Neural cell (in vitro differentiated cells): Measurements from ENCODE around the gene ARL4C. TPM values are rescaled to one million over a fixed set of nuclear protein-coding genes. Genes with fewer than 3 reads are reported as not detected.

ENCODE experiments used
- H2AFZ ChIP-seq: fragments of 200-600, 300-800 bp; sonication (generic), shearing (Covaris generic); 2 replicates; pipeline ENCODE4 v1.6.0; 2014; ENCODE audit warnings: low read depth, mild to moderate bottlenecking, antibody characterized with exemption, low read length, moderate library complexity
- H3F3A ChIP-seq: fragments of 200-600 bp; shearing (Covaris generic); 2 replicates; pipeline ENCODE4 v1.6.1; 2016; ENCODE audit warnings: mild to moderate bottlenecking, moderate library complexity, mixed read lengths, antibody characterized with exemption, low read length; ENCODE audit not compliant: insufficient read depth, poor library complexity, severe bottlenecking
- H3K27ac ChIP-seq: fragments of 200-600, 300-800 bp; sonication (generic), shearing (Covaris generic); 2 replicates; pipeline ENCODE4 v1.5.1; 2014; ENCODE audit warnings: mild to moderate bottlenecking, low read length, moderate library complexity
- H3K27me3 ChIP-seq: fragments of 300-800, 200-600 bp; sonication (generic), shearing (Covaris generic); 2 replicates; pipeline ENCODE4 v1.6.0; 2014; ENCODE audit warnings: mild to moderate bottlenecking, low read depth, low read length, moderate library complexity; ENCODE audit not compliant: insufficient read depth
- H3K36me3 ChIP-seq: fragments of 300-800, 200-600 bp; sonication (generic), shearing (Covaris generic); 2 replicates; pipeline ENCODE4 v1.5.1; 2014; ENCODE audit warnings: mild to moderate bottlenecking, antibody characterized with exemption, low read length, moderate library complexity; ENCODE audit not compliant: insufficient read depth
- H3K4me2 ChIP-seq: fragments of 300-800, 200-600 bp; sonication (generic), shearing (Covaris generic); 2 replicates; pipeline ENCODE4 v1.6.0; 2014; ENCODE audit warnings: mild to moderate bottlenecking, low read length
- H3K4me3 ChIP-seq: fragments of 300-800, 200-600 bp; sonication (generic), shearing (Covaris generic); 2 replicates; pipeline ENCODE4 v1.5.1; 2014; ENCODE audit warnings: mild to moderate bottlenecking, low read length, moderate library complexity
- H3K79me2 ChIP-seq: fragments of 200-600 bp; shearing (Covaris generic); replicated peaks from 2 replicates; pipeline ENCODE4 v1.6.0; 2014; ENCODE audit warnings: mild to moderate bottlenecking, low read length, moderate library complexity; ENCODE audit not compliant: insufficient read depth
- H3K9ac ChIP-seq: fragments of 300-800, 200-600 bp; sonication (generic), shearing (Covaris generic); 2 replicates; pipeline ENCODE4 v1.6.1; 2016; ENCODE audit warnings: mild to moderate bottlenecking, low read length, mixed read lengths
- H3K9me2 ChIP-seq: fragments of 200-600 bp; shearing (Covaris generic); 2 replicates; pipeline ENCODE4 v1.6.1; 2016; ENCODE audit warnings: mild to moderate bottlenecking, low read length, mixed read lengths; ENCODE audit not compliant: insufficient read depth
- H3K9me3 ChIP-seq: fragments of 200-600, 300-800 bp; sonication (generic), shearing (Covaris generic); 2 replicates; pipeline ENCODE4 v1.6.1; 2016; ENCODE audit warnings: mild to moderate bottlenecking, mixed run types, low read length, moderate library complexity, mixed read lengths
- H4K20me1 ChIP-seq: fragments of 200-600 bp; shearing (Covaris generic); 2 replicates; pipeline ENCODE4 v1.6.1; 2016; ENCODE audit warnings: mild to moderate bottlenecking, mixed run types; ENCODE audit not compliant: insufficient read depth
- EP300 ChIP-seq: fragments of 450-650 bp; conservative IDR thresholded peaks from 2 replicates; pipeline ENCODE4 v1.6.1; 2014; ENCODE audit warnings: antibody characterized with exemption, mild to moderate bottlenecking, moderate library complexity; ENCODE audit not compliant: poor library complexity, severe bottlenecking
- EZH2 ChIP-seq: fragments of 200-600, 300-800 bp; shearing (Covaris generic), sonication (generic); IDR thresholded peaks from 2 replicates; pipeline ENCODE4 v1.6.1; 2014; ENCODE audit warnings: antibody characterized with exemption, low read length, borderline replicate concordance, mild to moderate bottlenecking; ENCODE audit not compliant: insufficient read depth, poor library complexity, severe bottlenecking
- POLR2AphosphoS5 ChIP-seq: IDR thresholded peaks from 2 replicates; pipeline ENCODE4 v1.6.1; 2012
- RAD21 ChIP-seq: fragments of 450-650 bp; conservative IDR thresholded peaks from 2 replicates; pipeline ENCODE4 v1.6.1; 2014; ENCODE audit warnings: antibody characterized with exemption, mild to moderate bottlenecking, moderate library complexity
- REST ChIP-seq: IDR thresholded peaks from 2 replicates; pipeline ENCODE4 v1.6.1; 2012; ENCODE audit warnings: borderline replicate concordance
- SMC3 ChIP-seq: fragments of 450-650 bp; conservative IDR thresholded peaks from 2 replicates; pipeline ENCODE4 v1.6.1; 2014; ENCODE audit warnings: antibody characterized with exemption, mild to moderate bottlenecking, moderate library complexity; ENCODE audit not compliant: poor library complexity
- TAF1 ChIP-seq: IDR thresholded peaks from 2 replicates; pipeline ENCODE4 v1.6.1; 2012; ENCODE audit warnings: low read depth
- polyA plus RNA-seq: library from polyadenylated mRNA; depleted of rRNA; stranded (reverse); fragments of >200 nt; gene quantifications from 2 replicates; pipeline ENCODE4 v1.2.3, GENCODE V29; 2014
- TF ChIP-seq, protein P1 (sequence below): fragments of 450-650 bp; IDR thresholded peaks from 2 replicates; pipeline ENCODE4 v1.5.1; 2014; ENCODE audit warnings: antibody characterized with exemption, mild to moderate bottlenecking, moderate library complexity; ENCODE audit not compliant: poor library complexity, severe bottlenecking

ARL4C gene
- polyA plus RNA-seq, 1 donor from 2014 or later, result 20.3 TPM

DNA sequence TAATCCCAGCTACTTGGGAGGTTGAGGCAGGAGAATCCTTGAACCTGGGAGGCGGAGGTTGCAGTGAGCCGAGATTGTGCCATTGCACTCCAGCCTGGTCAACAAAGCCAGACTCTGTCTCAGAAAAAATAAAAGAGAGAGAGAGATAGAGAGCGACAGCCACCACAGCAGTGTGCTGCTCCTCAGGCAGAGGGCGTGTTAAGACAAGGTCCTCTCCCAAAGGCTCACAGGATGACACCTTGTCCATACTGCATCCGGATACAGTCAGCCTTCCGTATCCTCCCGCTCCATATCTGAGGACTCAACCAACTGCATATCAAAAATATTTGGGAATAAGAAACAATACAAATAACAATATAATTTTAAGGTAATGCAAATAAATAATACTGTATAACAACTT, 20.1 kb downstream of the ARL4C start:
- Histone ChIP-seq H3K79me2 (no peaks in the 10 kb centered on the region), H3F3A (no peaks in the 10 kb centered on the region), H3K27ac (no peak overlapping the region), H3K36me3 (no peaks in the 10 kb centered on the region), H3K9ac (no peak overlapping the region), H3K4me3 (no peak overlapping the region), H2AFZ (no peak overlapping the region), H3K9me3 (no peaks in the 10 kb centered on the region), H3K27me3 (no peaks in the 10 kb centered on the region), H3K4me2 (no peak overlapping the region), H4K20me1 (no peaks in the 10 kb centered on the region), H3K9me2 (no peaks in the 10 kb centered on the region)
- TF ChIP-seq SMC3 (no peak), EP300 (no peak), EZH2 (no peak), TAF1 (no peak), POLR2AphosphoS5 (no peak), RAD21 (no peak), REST (no peak)
- TF ChIP-seq, protein P1, sequence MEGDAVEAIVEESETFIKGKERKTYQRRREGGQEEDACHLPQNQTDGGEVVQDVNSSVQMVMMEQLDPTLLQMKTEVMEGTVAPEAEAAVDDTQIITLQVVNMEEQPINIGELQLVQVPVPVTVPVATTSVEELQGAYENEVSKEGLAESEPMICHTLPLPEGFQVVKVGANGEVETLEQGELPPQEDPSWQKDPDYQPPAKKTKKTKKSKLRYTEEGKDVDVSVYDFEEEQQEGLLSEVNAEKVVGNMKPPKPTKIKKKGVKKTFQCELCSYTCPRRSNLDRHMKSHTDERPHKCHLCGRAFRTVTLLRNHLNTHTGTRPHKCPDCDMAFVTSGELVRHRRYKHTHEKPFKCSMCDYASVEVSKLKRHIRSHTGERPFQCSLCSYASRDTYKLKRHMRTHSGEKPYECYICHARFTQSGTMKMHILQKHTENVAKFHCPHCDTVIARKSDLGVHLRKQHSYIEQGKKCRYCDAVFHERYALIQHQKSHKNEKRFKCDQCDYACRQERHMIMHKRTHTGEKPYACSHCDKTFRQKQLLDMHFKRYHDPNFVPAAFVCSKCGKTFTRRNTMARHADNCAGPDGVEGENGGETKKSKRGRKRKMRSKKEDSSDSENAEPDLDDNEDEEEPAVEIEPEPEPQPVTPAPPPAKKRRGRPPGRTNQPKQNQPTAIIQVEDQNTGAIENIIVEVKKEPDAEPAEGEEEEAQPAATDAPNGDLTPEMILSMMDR, result no peak

DNA sequence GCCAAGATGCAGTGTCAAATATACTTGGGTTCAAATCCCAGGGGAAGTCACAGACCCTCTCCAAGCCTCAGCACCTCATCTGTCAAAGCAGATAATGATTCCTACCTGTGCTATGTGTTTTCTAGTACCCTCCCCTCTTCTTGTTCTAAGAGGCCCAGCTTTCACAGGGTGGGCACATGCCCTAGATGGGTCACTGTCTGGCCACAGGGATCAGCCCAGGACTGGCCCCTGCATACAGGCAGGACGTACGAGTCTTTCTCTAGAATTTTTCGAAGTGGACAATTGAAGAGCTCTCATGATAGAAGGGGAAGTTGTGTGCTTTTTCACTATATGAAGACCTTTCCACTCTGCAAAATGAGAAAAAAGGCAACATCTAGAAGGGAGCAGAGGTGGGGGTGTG, 22.2 kb downstream of the ARL4C start:
- Histone ChIP-seq H3K4me2 (no peak overlapping the region), H3K9me2 (no peaks in the 10 kb centered on the region), H3F3A (no peaks in the 10 kb centered on the region), H3K36me3 (no peaks in the 10 kb centered on the region), H3K27ac (no peak overlapping the region), H3K9ac (no peak overlapping the region), H4K20me1 (no peaks in the 10 kb centered on the region), H3K79me2 (no peaks in the 10 kb centered on the region), H3K27me3 (no peaks in the 10 kb centered on the region), H2AFZ (no peak overlapping the region), H3K9me3 (no peaks in the 10 kb centered on the region), H3K4me3 (no peak overlapping the region)
- TF ChIP-seq REST (no peak), TAF1 (no peak)
